IMR-90 (cell line): ENCODE data around the gene TNFRSF25. TPM values are rescaled to one million over a fixed set of nuclear protein-coding genes. Genes with fewer than 3 reads are reported as not detected.

Source experiments
- ATAC-seq: fragments of 200-7000 bp; cut with Tn5 transposase; 2 replicates; pipeline ENCODE4 v1.9.1; 2020; ENCODE audit warnings: low read depth, mild to moderate bottlenecking, moderate library complexity
- BruUV-seq: library from RNA; stranded (reverse); fragments of 400-500 nt; replicated peaks from 2 replicates; lab custom pipeline; 2021; lab: Mats Ljungman, UMichigan
- CTCF ChIA-PET: fragments of 300-600 bp; formaldehyde crosslinking; extraction: SDS; loops from one replicate; lab custom pipeline; 2021; ENCODE audit warnings: antibody characterized with exemption; lab: Yijun Ruan, JAX
- POLR2A ChIA-PET: fragments of 300-600 bp; sonication (Branson Sonifier 250); formaldehyde crosslinking; loops from one replicate; lab custom pipeline; 2022; ENCODE audit warnings: antibody characterized with exemption; ENCODE audit not compliant: unreplicated experiment; lab: Charles Lee
- DNase-seq: peaks from one replicate; pipeline ENCODE4 v3.0.0; 2013
- H2AFZ ChIP-seq: replicated peaks from 2 replicates; pipeline ENCODE3; 2013; ENCODE audit warnings: low read length, mild to moderate bottlenecking; ENCODE audit not compliant: poor library complexity
- H2AK5ac ChIP-seq: 2 replicates; pipeline ENCODE4 v1.6.1; 2013; ENCODE audit warnings: low read depth, low read length, inconsistent platforms
- H2AK9ac ChIP-seq: replicated peaks from 2 replicates; pipeline ENCODE3; 2013; ENCODE audit warnings: mild to moderate bottlenecking, low read depth, low read length, moderate library complexity; ENCODE audit not compliant: poor library complexity
- H2BK120ac ChIP-seq: 2 replicates; pipeline ENCODE4 v1.6.1; 2013; ENCODE audit warnings: low read depth, low read length, inconsistent platforms
- H2BK15ac ChIP-seq: 3 replicates; pipeline ENCODE4 v1.6.1; 2013; ENCODE audit warnings: low read depth, low read length, inconsistent platforms
- H2BK20ac ChIP-seq: 2 replicates; pipeline ENCODE4 v1.6.1; 2013; ENCODE audit warnings: low read depth, mild to moderate bottlenecking, inconsistent platforms, low read length, moderate library complexity
- H2BK5ac ChIP-seq: 2 replicates; pipeline ENCODE4 v1.6.1; 2013; ENCODE audit warnings: mild to moderate bottlenecking, low read depth, low read length, inconsistent platforms; ENCODE audit not compliant: poor library complexity, severe bottlenecking
- H3K14ac ChIP-seq: replicated peaks from 2 replicates; pipeline ENCODE4 v1.6.1; 2013; ENCODE audit warnings: low read depth, low read length, inconsistent platforms
- H3K18ac ChIP-seq: 2 replicates; pipeline ENCODE4 v1.6.1; 2013; ENCODE audit warnings: low read depth, low read length, control low read depth
- H3K23ac ChIP-seq: 2 replicates; pipeline ENCODE4 v1.6.1; 2013; ENCODE audit warnings: low read depth, low read length, inconsistent platforms
- H3K27ac ChIP-seq: 2 replicates; pipeline ENCODE4 v1.5.1; 2013; ENCODE audit warnings: mild to moderate bottlenecking, control low read depth, low read length; ENCODE audit not compliant: insufficient read depth
- H3K27me3 ChIP-seq: 2 replicates; pipeline ENCODE4 v1.6.1; 2013; ENCODE audit warnings: low read length; ENCODE audit not compliant: control insufficient read depth, insufficient read depth
- H3K36me3 ChIP-seq: 2 replicates; pipeline ENCODE4 v1.6.1; 2013; ENCODE audit warnings: low read length, mixed read lengths; ENCODE audit not compliant: control insufficient read depth, insufficient read depth
- H3K4ac ChIP-seq: 2 replicates; pipeline ENCODE4 v1.6.1; 2013; ENCODE audit warnings: low read depth, low read length, inconsistent platforms
- H3K4me1 ChIP-seq: 2 replicates; pipeline ENCODE4 v1.6.1; 2013; ENCODE audit warnings: low read length, mixed read lengths; ENCODE audit not compliant: control insufficient read depth, insufficient read depth
- H3K4me2 ChIP-seq: 2 replicates; pipeline ENCODE4 v1.6.1; 2013; ENCODE audit warnings: low read depth, mild to moderate bottlenecking, control low read depth, low read length, moderate library complexity
- H3K4me3 ChIP-seq: 2 replicates; pipeline ENCODE4 v1.5.1; 2013; ENCODE audit warnings: low read depth, mild to moderate bottlenecking, control low read depth, low read length, moderate library complexity; ENCODE audit not compliant: insufficient read depth
- H3K56ac ChIP-seq: 2 replicates; pipeline ENCODE4 v1.6.1; 2013; ENCODE audit warnings: low read length, inconsistent platforms; ENCODE audit not compliant: insufficient read depth; ENCODE audit errors: extremely low read depth
- H3K79me1 ChIP-seq, 2 experiments: 2 replicates each; pipeline ENCODE4 v1.6.1; 2013; ENCODE audit warnings: low read length in 2 of 2, inconsistent platforms in 1 of 2, low read depth in 1 of 2
- H3K9ac ChIP-seq: 2 replicates; pipeline ENCODE4 v1.6.1; 2013; ENCODE audit warnings: low read depth, low read length, control low read depth
- H3K9me1 ChIP-seq: 2 replicates; pipeline ENCODE4 v1.6.1; 2013; ENCODE audit warnings: low read length, inconsistent platforms; ENCODE audit not compliant: insufficient read depth
- H3K9me3 ChIP-seq: 2 replicates; pipeline ENCODE4 v1.6.1; 2013; ENCODE audit warnings: low read length; ENCODE audit not compliant: control insufficient read depth, insufficient read depth
- H4K20me1 ChIP-seq: 2 replicates; pipeline ENCODE4 v1.6.1; 2013; ENCODE audit warnings: low read length, inconsistent platforms; ENCODE audit not compliant: insufficient read depth
- H4K5ac ChIP-seq: 2 replicates; pipeline ENCODE4 v1.6.1; 2013; ENCODE audit warnings: mild to moderate bottlenecking, low read depth, low read length, control low read depth
- H4K8ac ChIP-seq, 2 experiments: 2 replicates each; pipeline ENCODE4 v1.6.1; 2013; ENCODE audit warnings: low read depth in 2 of 2, low read length in 2 of 2, control low read depth in 1 of 2, inconsistent platforms in 1 of 2
- H4K91ac ChIP-seq: 2 replicates; pipeline ENCODE4 v1.6.1; 2013; ENCODE audit warnings: low read depth, low read length, inconsistent platforms; ENCODE audit not compliant: insufficient read depth
- FOS ChIP-seq: fragments of 150-350 bp; IDR thresholded peaks from 2 replicates; pipeline ENCODE4 v1.6.1; 2016; ENCODE audit warnings: low read depth, low read length
- NFE2L2 ChIP-seq: fragments of 150-350 bp; IDR thresholded peaks from 2 replicates; pipeline ENCODE4 v1.6.1; 2016; ENCODE audit warnings: low read depth, mild to moderate bottlenecking, low read length
- RFX5 ChIP-seq: IDR thresholded peaks from 2 replicates; pipeline ENCODE4 v1.8.0; 2012; ENCODE audit warnings: low read depth, mild to moderate bottlenecking, low read length, moderate library complexity
- WGBS, 2 experiments: methylation state at CpG; one replicate each; pipeline versions ENCODE4 v1.1.5 to v1.1.7; 2013; ENCODE audit warnings: missing lambda C conversion rate in 2 of 2; ENCODE audit not compliant: insufficient read length in 1 of 2; ENCODE audit errors: extremely low coverage in 2 of 2; 5-methylcytosine and 5-hydroxymethylcytosine counted together
- dilution Hi-C: fragments of 300-500 bp; cut with HindIII; formaldehyde crosslinking; loops from one replicate; pipeline ENCODE4 v1.14.3; 2018; ENCODE audit warnings: low sequenced_read_pairs; ENCODE audit not compliant: unreplicated experiment
- in situ Hi-C: fragments of 300-500 bp; cut with MboI; formaldehyde crosslinking; loops from 3 replicates; pipeline ENCODE4 v1.14.3; 2019; ENCODE audit warnings: low sequenced_read_pairs, inconsistent platforms, mixed read lengths
- intact Hi-C: fragments of 100-400 bp; cut with micrococcal nuclease; formaldehyde crosslinking; loops from 2 replicates; pipeline ENCODE4 v1.10.0; 2022
- polyA plus RNA-seq, 3 experiments: library from polyadenylated mRNA; depleted of rRNA; stranded (reverse); fragments of >200 nt; gene quantifications; 2 replicates each; pipeline ENCODE4 v1.2.3, GENCODE V29; 2012; ENCODE audit warnings: low replicate concordance in 1 of 3
- total RNA-seq: library from RNA; depleted of rRNA; stranded (reverse); fragments of >200 nt; gene quantifications from 2 replicates; pipeline ENCODE4 v1.2.3, GENCODE V29; 2012

Gene TNFRSF25
- total and polyA plus RNA-seq, 2 of the 4 experiments (the other 2 are of a cell fraction): 1.3 to 11.2 TPM

- H3K79me1 ChIP-seq: no peaks in the 10 kb centered on the region
- H2BK15ac ChIP-seq: no peak overlapping the region
- WGBS, 2 experiments: no CpG with 5 or more reads among the region's 8 CpGs
- no peak overlapping the region for H4K91ac ChIP-seq
- H3K14ac ChIP-seq: no peak overlapping the region
- H3K36me3 ChIP-seq: no peaks in the 10 kb centered on the region
- no peak overlapping the region for H3K18ac ChIP-seq
- H4K5ac ChIP-seq: no peak overlapping the region
- peak overlapping the region; percentile 5 for H2AFZ ChIP-seq
- no peak overlapping the region for H2BK120ac ChIP-seq
- no peaks in the 10 kb centered on the region for H3K9me3 ChIP-seq
- ChIA-PET POLR2A (no interaction called here), CTCF (no interaction called here)
- H3K4me2 ChIP-seq: no peak overlapping the region
- dilution Hi-C loops (no loop called here), in situ Hi-C loops (no loop called here), intact Hi-C loops (no loop called here)
- H3K27me3 ChIP-seq: peaks cover 71% of the 10 kb centered on the region
- no peak overlapping the region for H3K56ac ChIP-seq
- DNase-seq: no peak
- no TSS peak for BruUV-seq
- H3K23ac ChIP-seq: no peak overlapping the region
- H2AK9ac ChIP-seq: no peak overlapping the region
- no peak overlapping the region for H3K4ac ChIP-seq
- H3K27ac ChIP-seq: no peak overlapping the region
- H2BK5ac ChIP-seq: no peak overlapping the region
- no peak for ATAC-seq
- H4K8ac ChIP-seq: no peak overlapping the region
- no peaks in the 10 kb centered on the region for H3K9me1 ChIP-seq
- no peak overlapping the region for H2BK20ac ChIP-seq
- H3K9ac ChIP-seq: no peak overlapping the region
- peaks cover under 1% of the 10 kb centered on the region; the same call in 1 of the 2 replicates for H4K20me1 ChIP-seq
- no peak overlapping the region for H3K4me3 ChIP-seq
- TF ChIP-seq RFX5 (no peak), NFE2L2 (no peak), FOS (no peak)
- H2AK5ac ChIP-seq: no peak overlapping the region
- peaks cover 2% of the 10 kb centered on the region for H3K4me1 ChIP-seq
These were observed 47.9 kb downstream of the TNFRSF25 start for GRCh38 chr1:6417961-6418667.
